Activated CD4-positive, alpha-beta memory T cell treated with anti-CD3 and anti-CD28 coated beads for 36 hours (primary cell): ENCODE data around the gene NUP98. TPM values are rescaled to one million over a fixed set of nuclear protein-coding genes. Genes with fewer than 3 reads are reported as not detected.

Experiments used
- CTCF ChIA-PET: fragments of 350-600 bp; sonication (Branson Sonifier 250); formaldehyde crosslinking; loops from one replicate; lab custom pipeline; 2021; ENCODE audit warnings: antibody characterized with exemption, inconsistent platforms; lab: Charles Lee
- POLR2A ChIA-PET: fragments of 350-600 bp; sonication (Branson Sonifier 250); formaldehyde crosslinking; loops from one replicate; lab custom pipeline; 2021; ENCODE audit warnings: antibody characterized with exemption; lab: Charles Lee
- DNase-seq: peaks from one replicate; pipeline ENCODE4 v3.0.0-alpha.2; 2020
- H3K27ac Mint-ChIP-seq: one replicate; pipeline ENCODE4 v1.8.0; 2021; ENCODE audit warnings: mixed read lengths
- H3K27me3 Mint-ChIP-seq: one replicate; pipeline ENCODE4 v1.8.0; 2021; ENCODE audit warnings: mixed read lengths
- H3K36me3 Mint-ChIP-seq: one replicate; pipeline ENCODE4 v1.8.0; 2021; ENCODE audit warnings: mixed read lengths
- H3K4me1 Mint-ChIP-seq: one replicate; pipeline ENCODE4 v1.8.0; 2021; ENCODE audit warnings: low read depth, mixed read lengths
- H3K4me3 Mint-ChIP-seq: one replicate; pipeline ENCODE4 v1.8.0; 2021; ENCODE audit warnings: mild to moderate bottlenecking, mixed read lengths
- H3K9me3 Mint-ChIP-seq: one replicate; pipeline ENCODE4 v1.8.0; 2021; ENCODE audit warnings: mixed read lengths
- intact Hi-C: fragments of 100-400 bp; cut with micrococcal nuclease; formaldehyde crosslinking; loops from one replicate; pipeline ENCODE4 v1.15.1; 2023
- total RNA-seq, 2 experiments: library from RNA; stranded (reverse); gene quantifications; one replicate each; pipeline ENCODE4 v1.2.3, GENCODE V29; 2021

The NUP98 gene
- total RNA-seq, 2 experiments from 2014 or later, result 90.6 to 104 TPM

GRCh38 chr11:3826721-3827120 is 29.4 kb upstream of the NUP98 start:
- DNase-seq, result no peak
- H3K27me3 Mint-ChIP-seq, result no peaks in the 10 kb centered on the region
- no peaks in the 10 kb centered on the region for H3K9me3 Mint-ChIP-seq
- intact Hi-C loops, result no loop called here
- ChIA-PET POLR2A (interaction anchor here (1.3 kb wide), 1 partner anchor 247 kb away, joined by 3 read pairs; no protein-coding TSS in a partner anchor), CTCF (interaction anchor here (1.8 to 3.3 kb wide), 2 partner anchors 23 to 246 kb away, joined by 9 to 26 read pairs; no protein-coding TSS in a partner anchor)
- peaks cover 50% of the 10 kb centered on the region for H3K4me1 Mint-ChIP-seq
- H3K4me3 Mint-ChIP-seq, result no peak overlapping the region
- H3K27ac Mint-ChIP-seq, result peak overlapping the region; percentile 63
- H3K36me3 Mint-ChIP-seq, result peaks cover 50% of the 10 kb centered on the region

GRCh38 chr11:3825473-3826154 is 28.3 kb upstream of the NUP98 start:
- Mint-ChIP-seq H3K4me1 (peaks cover 39% of the 10 kb centered on the region), H3K4me3 (no peak overlapping the region), H3K36me3 (peaks cover 39% of the 10 kb centered on the region), H3K27ac (peak overlapping the region; percentile 63), H3K27me3 (no peaks in the 10 kb centered on the region), H3K9me3 (no peaks in the 10 kb centered on the region)
- CTCF ChIA-PET, result interaction anchor here (0.9 to 3.3 kb wide), 12 partner anchors 9 to 259 kb away, joined by 3 to 26 read pairs (median 4); partner anchors contain the start of genes PGAP2 and RHOG
- POLR2A ChIA-PET, result interaction anchor here (0.6 to 1.0 kb wide), 2 partner anchors 15 to 247 kb away, joined by 3 to 6 read pairs; partner anchors contain the start of gene RHOG
- no peak for DNase-seq
- intact Hi-C loops, result no loop called here

- intact Hi-C loops, result loop anchor here (1.0 kb wide), 1 partner anchor 12 kb away; no protein-coding TSS in a partner anchor
- POLR2A ChIA-PET, result interaction anchor here (1.0 kb wide), 1 partner anchor 15 kb away, joined by 6 read pairs; the partner anchor contains the start of gene RHOG
- H3K27ac Mint-ChIP-seq, result peak overlapping the region; percentile 63
- peak; percentile 88 for DNase-seq
- H3K36me3 Mint-ChIP-seq, result peaks cover 33% of the 10 kb centered on the region
- H3K4me3 Mint-ChIP-seq, result no peak overlapping the region
- CTCF ChIA-PET, result interaction anchor here (0.6 to 3.3 kb wide), 12 partner anchors 10 to 260 kb away, joined by 3 to 26 read pairs (median 4); partner anchors contain the start of genes PGAP2 and RHOG
- peaks cover 33% of the 10 kb centered on the region for H3K4me1 Mint-ChIP-seq
- no peaks in the 10 kb centered on the region for H3K27me3 Mint-ChIP-seq
- H3K9me3 Mint-ChIP-seq, result no peaks in the 10 kb centered on the region
These were observed 27.5 kb upstream of the NUP98 start for GRCh38 chr11:3824714-3825472.

GRCh38 chr11:3823762-3824506 is 26.6 kb upstream of the NUP98 start:
- ChIA-PET CTCF (interaction anchor here (0.9 to 1.9 kb wide), 5 partner anchors 15 to 249 kb away, joined by 3 to 13 read pairs (median 4); partner anchors contain the start of genes PGAP2, RHOG and STIM1), POLR2A (no interaction called here)
- Mint-ChIP-seq H3K4me3 (no peak overlapping the region), H3K4me1 (peaks cover 30% of the 10 kb centered on the region), H3K27me3 (no peaks in the 10 kb centered on the region), H3K27ac (peak overlapping the region; percentile 20), H3K9me3 (no peaks in the 10 kb centered on the region), H3K36me3 (peaks cover 26% of the 10 kb centered on the region)
- DNase-seq, result no peak
- intact Hi-C loops, result loop anchor here (1.0 kb wide), 1 partner anchor 13 kb away; no protein-coding TSS in a partner anchor

DNA sequence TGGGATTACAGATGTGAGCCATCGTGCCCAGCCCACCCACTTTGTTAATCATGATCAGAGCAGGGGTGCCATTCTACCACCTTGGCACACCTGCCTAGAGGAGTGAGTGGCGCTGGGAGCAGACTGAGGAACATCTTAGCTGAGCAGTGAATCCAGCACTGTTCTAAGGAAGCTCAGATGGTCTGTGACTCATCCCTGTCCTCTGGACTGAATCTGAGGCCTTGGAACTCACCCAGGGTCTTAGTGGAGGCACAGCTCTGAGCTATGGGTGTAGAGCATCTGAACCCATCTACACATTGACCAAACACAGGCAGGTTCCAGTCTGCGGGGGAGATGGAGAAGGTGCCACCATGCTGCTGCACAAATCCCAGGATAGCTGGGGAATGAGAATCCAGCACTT is 25.9 kb upstream of the NUP98 start:
- CTCF ChIA-PET, result interaction anchor here (0.9 to 1.9 kb wide), 4 partner anchors 15 to 249 kb away, joined by 3 to 13 read pairs (median 7); partner anchors contain the start of genes PGAP2, RHOG and STIM1
- DNase-seq, result no peak
- Mint-ChIP-seq H3K27me3 (no peaks in the 10 kb centered on the region), H3K27ac (no peak overlapping the region), H3K36me3 (peaks cover 24% of the 10 kb centered on the region), H3K4me3 (no peak overlapping the region), H3K4me1 (peaks cover 30% of the 10 kb centered on the region), H3K9me3 (no peaks in the 10 kb centered on the region)
- POLR2A ChIA-PET, result interaction anchor here (1.0 kb wide), 1 partner anchor 16 kb away, joined by 5 read pairs; no protein-coding TSS in a partner anchor
- intact Hi-C loops, result no loop called here

DNA sequence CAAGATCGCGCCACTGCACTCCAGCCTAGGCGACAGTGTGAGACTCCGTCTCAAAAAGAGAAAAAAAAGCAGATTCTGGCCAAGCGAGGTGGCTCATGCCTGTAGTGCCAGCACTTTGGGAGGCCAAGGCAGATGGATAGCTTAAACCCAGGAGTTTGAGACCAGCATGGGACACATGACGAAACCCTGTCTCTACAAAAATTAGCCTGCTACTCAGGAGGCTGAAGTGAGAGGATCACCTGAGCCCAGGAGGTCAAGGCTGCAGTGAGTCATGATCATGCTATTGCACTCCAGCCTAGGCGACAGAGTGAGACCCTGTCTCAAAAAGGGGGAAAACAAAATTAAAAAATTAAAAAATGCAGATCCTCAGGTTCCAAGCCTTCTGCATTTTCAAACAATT is 25.0 kb upstream of the NUP98 start:
- peaks cover 27% of the 10 kb centered on the region for H3K4me1 Mint-ChIP-seq
- H3K36me3 Mint-ChIP-seq, result peaks cover 14% of the 10 kb centered on the region
- CTCF ChIA-PET, result interaction anchor here (0.6 to 1.9 kb wide), 4 partner anchors 14 to 250 kb away, joined by 3 to 13 read pairs (median 6); partner anchors contain the start of gene PGAP2
- no peak for DNase-seq
- no peaks in the 10 kb centered on the region for H3K9me3 Mint-ChIP-seq
- no peak overlapping the region for H3K4me3 Mint-ChIP-seq
- POLR2A ChIA-PET, result interaction anchor here (0.6 to 1.0 kb wide), 4 partner anchors 17 to 238 kb away, joined by 4 to 5 read pairs (median 5); no protein-coding TSS in a partner anchor
- intact Hi-C loops, result no loop called here
- H3K27ac Mint-ChIP-seq, result no peak overlapping the region
- no peaks in the 10 kb centered on the region for H3K27me3 Mint-ChIP-seq

- no peaks in the 10 kb centered on the region for H3K9me3 Mint-ChIP-seq
- no peak overlapping the region for H3K4me3 Mint-ChIP-seq
- no peak overlapping the region for H3K27ac Mint-ChIP-seq
- peaks cover 3% of the 10 kb centered on the region for H3K36me3 Mint-ChIP-seq
- intact Hi-C loops, result no loop called here
- ChIA-PET CTCF (interaction anchor here (0.6 to 4.0 kb wide), 5 partner anchors 13 to 252 kb away, joined by 3 to 31 read pairs (median 5); partner anchors contain the start of gene PGAP2), POLR2A (interaction anchor here (1.3 kb wide), 1 partner anchor 21 kb away, joined by 3 read pairs; no protein-coding TSS in a partner anchor)
- no peaks in the 10 kb centered on the region for H3K27me3 Mint-ChIP-seq
- DNase-seq, result no peak
- H3K4me1 Mint-ChIP-seq, result peaks cover 16% of the 10 kb centered on the region
These were observed 23.6 kb upstream of the NUP98 start for GRCh38 chr11:3820971-3821370.

GRCh38 chr11:3817181-3817800 is 19.9 kb upstream of the NUP98 start:
- Mint-ChIP-seq H3K4me3 (no peak overlapping the region), H3K4me1 (no peaks in the 10 kb centered on the region), H3K36me3 (peaks cover 1% of the 10 kb centered on the region), H3K9me3 (no peaks in the 10 kb centered on the region), H3K27ac (no peak overlapping the region), H3K27me3 (no peaks in the 10 kb centered on the region)
- intact Hi-C loops, result no loop called here
- POLR2A ChIA-PET, result no interaction called here
- DNase-seq, result no peak
- CTCF ChIA-PET, result interaction anchor here (0.8 to 4.0 kb wide), 3 partner anchors 9 to 256 kb away, joined by 3 to 31 read pairs (median 6); partner anchors contain the start of gene PGAP2

DNA sequence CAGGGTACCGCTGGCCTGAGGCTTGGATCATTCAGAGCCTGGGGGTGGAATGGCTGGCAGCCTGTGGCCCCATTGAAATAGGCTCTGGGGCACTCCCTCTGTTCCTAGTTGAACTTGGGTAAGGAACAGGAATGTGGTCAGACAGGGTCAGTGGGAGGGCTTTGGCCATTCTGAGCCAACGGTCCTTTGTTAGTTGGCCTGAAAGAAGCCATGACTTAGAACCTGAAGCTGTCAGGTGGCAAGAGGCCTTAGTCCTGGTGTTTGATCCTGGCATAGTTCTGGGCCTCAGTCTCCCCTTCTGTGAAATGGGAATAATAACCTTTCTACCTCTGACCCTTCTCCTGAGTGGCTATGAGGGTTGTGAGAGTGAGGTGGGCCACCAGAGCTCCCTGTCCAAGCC is 19.3 kb upstream of the NUP98 start:
- intact Hi-C loops, result no loop called here
- no peak for DNase-seq
- Mint-ChIP-seq H3K4me3 (no peak overlapping the region), H3K27me3 (no peaks in the 10 kb centered on the region), H3K27ac (no peak overlapping the region), H3K4me1 (no peaks in the 10 kb centered on the region), H3K36me3 (peaks cover 1% of the 10 kb centered on the region), H3K9me3 (no peaks in the 10 kb centered on the region)
- ChIA-PET POLR2A (no interaction called here), CTCF (interaction anchor here (0.8 to 1.5 kb wide), 2 partner anchors 9 to 256 kb away, joined by 3 to 6 read pairs; no protein-coding TSS in a partner anchor)

DNA sequence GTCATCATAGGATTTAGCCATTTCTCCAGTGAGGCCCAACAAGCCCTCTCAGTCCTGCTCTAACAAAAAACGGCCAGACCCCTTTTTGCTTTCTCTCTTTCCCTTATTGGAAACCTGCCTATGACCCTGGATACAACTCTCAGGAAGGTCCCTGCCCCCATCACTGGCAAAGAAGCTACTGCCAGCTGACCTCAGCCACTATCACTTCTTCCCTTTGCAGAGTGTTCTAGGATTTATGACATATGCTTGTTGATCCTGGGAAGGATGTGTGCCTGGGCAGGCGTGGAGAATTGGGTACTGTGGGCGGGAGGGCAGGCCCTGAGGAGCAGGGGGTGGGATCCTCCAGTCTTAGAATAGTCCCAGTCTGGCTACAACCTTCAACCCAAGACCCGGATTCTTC is 18.5 kb upstream of the NUP98 start:
- peaks cover 1% of the 10 kb centered on the region for H3K36me3 Mint-ChIP-seq
- H3K4me3 Mint-ChIP-seq, result no peak overlapping the region
- POLR2A ChIA-PET, result no interaction called here
- no peak overlapping the region for H3K27ac Mint-ChIP-seq
- H3K4me1 Mint-ChIP-seq, result no peaks in the 10 kb centered on the region
- H3K27me3 Mint-ChIP-seq, result no peaks in the 10 kb centered on the region
- intact Hi-C loops, result no loop called here
- CTCF ChIA-PET, result interaction anchor here (1.5 kb wide), 1 partner anchor 257 kb away, joined by 6 read pairs; no protein-coding TSS in a partner anchor
- no peak for DNase-seq
- no peaks in the 10 kb centered on the region for H3K9me3 Mint-ChIP-seq
